IMR-90 (cell line): ENCODE results near the gene LNP1. TPM values are rescaled to one million over a fixed set of nuclear protein-coding genes. Genes with fewer than 3 reads are reported as not detected.

Source experiments
- ATAC-seq: fragments of 200-7000 bp; cut with Tn5 transposase; 2 replicates; pipeline ENCODE4 v1.9.1; 2020; ENCODE audit warnings: low read depth, mild to moderate bottlenecking, moderate library complexity
- BruUV-seq: library from RNA; stranded (reverse); fragments of 400-500 nt; replicated peaks from 2 replicates; lab custom pipeline; 2021; lab: Mats Ljungman, UMichigan
- CTCF ChIA-PET: fragments of 300-600 bp; formaldehyde crosslinking; extraction: SDS; loops from one replicate; lab custom pipeline; 2021; ENCODE audit warnings: antibody characterized with exemption; lab: Yijun Ruan, JAX
- POLR2A ChIA-PET: fragments of 300-600 bp; sonication (Branson Sonifier 250); formaldehyde crosslinking; loops from one replicate; lab custom pipeline; 2022; ENCODE audit warnings: antibody characterized with exemption; ENCODE audit not compliant: unreplicated experiment; lab: Charles Lee
- DNase-seq: peaks from one replicate; pipeline ENCODE4 v3.0.0; 2013
- H2AFZ ChIP-seq: replicated peaks from 2 replicates; pipeline ENCODE3; 2013; ENCODE audit warnings: low read length, mild to moderate bottlenecking; ENCODE audit not compliant: poor library complexity
- H2AK5ac ChIP-seq: 2 replicates; pipeline ENCODE4 v1.6.1; 2013; ENCODE audit warnings: low read depth, low read length, inconsistent platforms
- H2AK9ac ChIP-seq: replicated peaks from 2 replicates; pipeline ENCODE3; 2013; ENCODE audit warnings: mild to moderate bottlenecking, low read depth, low read length, moderate library complexity; ENCODE audit not compliant: poor library complexity
- H2BK120ac ChIP-seq: 2 replicates; pipeline ENCODE4 v1.6.1; 2013; ENCODE audit warnings: low read depth, low read length, inconsistent platforms
- H2BK15ac ChIP-seq: 3 replicates; pipeline ENCODE4 v1.6.1; 2013; ENCODE audit warnings: low read depth, low read length, inconsistent platforms
- H2BK20ac ChIP-seq: 2 replicates; pipeline ENCODE4 v1.6.1; 2013; ENCODE audit warnings: low read depth, mild to moderate bottlenecking, inconsistent platforms, low read length, moderate library complexity
- H2BK5ac ChIP-seq: 2 replicates; pipeline ENCODE4 v1.6.1; 2013; ENCODE audit warnings: mild to moderate bottlenecking, low read depth, low read length, inconsistent platforms; ENCODE audit not compliant: poor library complexity, severe bottlenecking
- H3K14ac ChIP-seq: replicated peaks from 2 replicates; pipeline ENCODE4 v1.6.1; 2013; ENCODE audit warnings: low read depth, low read length, inconsistent platforms
- H3K18ac ChIP-seq: 2 replicates; pipeline ENCODE4 v1.6.1; 2013; ENCODE audit warnings: low read depth, low read length, control low read depth
- H3K23ac ChIP-seq: 2 replicates; pipeline ENCODE4 v1.6.1; 2013; ENCODE audit warnings: low read depth, low read length, inconsistent platforms
- H3K27ac ChIP-seq: 2 replicates; pipeline ENCODE4 v1.5.1; 2013; ENCODE audit warnings: mild to moderate bottlenecking, control low read depth, low read length; ENCODE audit not compliant: insufficient read depth
- H3K27me3 ChIP-seq: 2 replicates; pipeline ENCODE4 v1.6.1; 2013; ENCODE audit warnings: low read length; ENCODE audit not compliant: control insufficient read depth, insufficient read depth
- H3K36me3 ChIP-seq: 2 replicates; pipeline ENCODE4 v1.6.1; 2013; ENCODE audit warnings: low read length, mixed read lengths; ENCODE audit not compliant: control insufficient read depth, insufficient read depth
- H3K4ac ChIP-seq: 2 replicates; pipeline ENCODE4 v1.6.1; 2013; ENCODE audit warnings: low read depth, low read length, inconsistent platforms
- H3K4me1 ChIP-seq: 2 replicates; pipeline ENCODE4 v1.6.1; 2013; ENCODE audit warnings: low read length, mixed read lengths; ENCODE audit not compliant: control insufficient read depth, insufficient read depth
- H3K4me2 ChIP-seq: 2 replicates; pipeline ENCODE4 v1.6.1; 2013; ENCODE audit warnings: low read depth, mild to moderate bottlenecking, control low read depth, low read length, moderate library complexity
- H3K4me3 ChIP-seq: 2 replicates; pipeline ENCODE4 v1.5.1; 2013; ENCODE audit warnings: low read depth, mild to moderate bottlenecking, control low read depth, low read length, moderate library complexity; ENCODE audit not compliant: insufficient read depth
- H3K56ac ChIP-seq: 2 replicates; pipeline ENCODE4 v1.6.1; 2013; ENCODE audit warnings: low read length, inconsistent platforms; ENCODE audit not compliant: insufficient read depth; ENCODE audit errors: extremely low read depth
- H3K79me1 ChIP-seq, 2 experiments: 2 replicates each; pipeline ENCODE4 v1.6.1; 2013; ENCODE audit warnings: low read length in 2 of 2, inconsistent platforms in 1 of 2, low read depth in 1 of 2
- H3K9ac ChIP-seq: 2 replicates; pipeline ENCODE4 v1.6.1; 2013; ENCODE audit warnings: low read depth, low read length, control low read depth
- H3K9me1 ChIP-seq: 2 replicates; pipeline ENCODE4 v1.6.1; 2013; ENCODE audit warnings: low read length, inconsistent platforms; ENCODE audit not compliant: insufficient read depth
- H3K9me3 ChIP-seq: 2 replicates; pipeline ENCODE4 v1.6.1; 2013; ENCODE audit warnings: low read length; ENCODE audit not compliant: control insufficient read depth, insufficient read depth
- H4K20me1 ChIP-seq: 2 replicates; pipeline ENCODE4 v1.6.1; 2013; ENCODE audit warnings: low read length, inconsistent platforms; ENCODE audit not compliant: insufficient read depth
- H4K5ac ChIP-seq: 2 replicates; pipeline ENCODE4 v1.6.1; 2013; ENCODE audit warnings: mild to moderate bottlenecking, low read depth, low read length, control low read depth
- H4K8ac ChIP-seq, 2 experiments: 2 replicates each; pipeline ENCODE4 v1.6.1; 2013; ENCODE audit warnings: low read depth in 2 of 2, low read length in 2 of 2, control low read depth in 1 of 2, inconsistent platforms in 1 of 2
- H4K91ac ChIP-seq: 2 replicates; pipeline ENCODE4 v1.6.1; 2013; ENCODE audit warnings: low read depth, low read length, inconsistent platforms; ENCODE audit not compliant: insufficient read depth
- BHLHE40 ChIP-seq: fragments of 150-350 bp; IDR thresholded peaks from 2 replicates; pipeline ENCODE4 v1.6.1; 2016; ENCODE audit warnings: mild to moderate bottlenecking, low read depth, low read length
- CEBPB ChIP-seq: IDR thresholded peaks from 2 replicates; pipeline ENCODE4 v1.6.1; 2012; ENCODE audit warnings: low read depth, low read length, improper control_type of control experiment
- CHD1 ChIP-seq: IDR thresholded peaks from 2 replicates; pipeline ENCODE4 v1.6.1; 2012; ENCODE audit warnings: low read depth, low read length, improper control_type of control experiment
- CTCF ChIP-seq: conservative IDR thresholded peaks from 2 replicates; pipeline ENCODE4 v1.5.1; 2012; ENCODE audit warnings: mild to moderate bottlenecking, low read depth, low read length, improper control_type of control experiment
- FOS ChIP-seq: fragments of 150-350 bp; IDR thresholded peaks from 2 replicates; pipeline ENCODE4 v1.6.1; 2016; ENCODE audit warnings: low read depth, low read length
- MAFK ChIP-seq: IDR thresholded peaks from 2 replicates; pipeline ENCODE4 v1.6.1; 2012; ENCODE audit warnings: low read depth, low read length, improper control_type of control experiment
- MAZ ChIP-seq: IDR thresholded peaks from 2 replicates; pipeline ENCODE4 v1.6.1; 2012; ENCODE audit warnings: low read depth, mild to moderate bottlenecking, low read length, improper control_type of control experiment, moderate library complexity, borderline replicate concordance
- MXI1 ChIP-seq: IDR thresholded peaks from 2 replicates; pipeline ENCODE4 v1.6.1; 2012; ENCODE audit warnings: low read depth, mild to moderate bottlenecking, low read length, moderate library complexity, borderline replicate concordance
- NFE2L2 ChIP-seq: fragments of 150-350 bp; IDR thresholded peaks from 2 replicates; pipeline ENCODE4 v1.6.1; 2016; ENCODE audit warnings: low read depth, mild to moderate bottlenecking, low read length
- POLR2A ChIP-seq: IDR thresholded peaks from 2 replicates; pipeline ENCODE4 v1.6.1; 2012; ENCODE audit warnings: mild to moderate bottlenecking, low read depth, low read length
- RAD21 ChIP-seq: IDR thresholded peaks from 2 replicates; pipeline ENCODE4 v1.6.1; 2012; ENCODE audit warnings: low read length, improper control_type of control experiment
- RCOR1 ChIP-seq: IDR thresholded peaks from 2 replicates; pipeline ENCODE4 v1.6.1; 2012; ENCODE audit warnings: mild to moderate bottlenecking, low read length, improper control_type of control experiment; ENCODE audit not compliant: insufficient replicate concordance
- RFX5 ChIP-seq: IDR thresholded peaks from 2 replicates; pipeline ENCODE4 v1.8.0; 2012; ENCODE audit warnings: low read depth, mild to moderate bottlenecking, low read length, moderate library complexity
- SMC3 ChIP-seq: fragments of 150-350 bp; IDR thresholded peaks from 2 replicates; pipeline ENCODE4 v1.6.1; 2016; ENCODE audit warnings: low read depth, mild to moderate bottlenecking, antibody characterized with exemption, low read length, moderate library complexity
- USF2 ChIP-seq: fragments of 150-350 bp; IDR thresholded peaks from 2 replicates; pipeline ENCODE4 v1.6.1; 2017; ENCODE audit warnings: mild to moderate bottlenecking, antibody characterized with exemption, low read length, low read depth
- WGBS, 2 experiments: methylation state at CpG; one replicate each; pipeline versions ENCODE4 v1.1.5 to v1.1.7; 2013; ENCODE audit warnings: missing lambda C conversion rate in 2 of 2; ENCODE audit not compliant: insufficient read length in 1 of 2; ENCODE audit errors: extremely low coverage in 2 of 2; 5-methylcytosine and 5-hydroxymethylcytosine counted together
- dilution Hi-C: fragments of 300-500 bp; cut with HindIII; formaldehyde crosslinking; loops from one replicate; pipeline ENCODE4 v1.14.3; 2018; ENCODE audit warnings: low sequenced_read_pairs; ENCODE audit not compliant: unreplicated experiment
- in situ Hi-C: fragments of 300-500 bp; cut with MboI; formaldehyde crosslinking; loops from 3 replicates; pipeline ENCODE4 v1.14.3; 2019; ENCODE audit warnings: low sequenced_read_pairs, inconsistent platforms, mixed read lengths
- intact Hi-C: fragments of 100-400 bp; cut with micrococcal nuclease; formaldehyde crosslinking; loops from 2 replicates; pipeline ENCODE4 v1.10.0; 2022
- polyA plus RNA-seq, 3 experiments: library from polyadenylated mRNA; depleted of rRNA; stranded (reverse); fragments of >200 nt; gene quantifications; 2 replicates each; pipeline ENCODE4 v1.2.3, GENCODE V29; 2012; ENCODE audit warnings: low replicate concordance in 1 of 3
- total RNA-seq: library from RNA; depleted of rRNA; stranded (reverse); fragments of >200 nt; gene quantifications from 2 replicates; pipeline ENCODE4 v1.2.3, GENCODE V29; 2012
- TF ChIP-seq, protein P1 (sequence below): fragments of 150-350 bp; IDR thresholded peaks from 2 replicates; pipeline ENCODE4 v1.6.1; 2016; ENCODE audit warnings: low read depth, mild to moderate bottlenecking, low read length, moderate library complexity, borderline replicate concordance

LNP1 gene
- total and polyA plus RNA-seq, 2 of the 4 experiments (the other 2 are of a cell fraction), result 2.2 to 2.4 TPM

DNA sequence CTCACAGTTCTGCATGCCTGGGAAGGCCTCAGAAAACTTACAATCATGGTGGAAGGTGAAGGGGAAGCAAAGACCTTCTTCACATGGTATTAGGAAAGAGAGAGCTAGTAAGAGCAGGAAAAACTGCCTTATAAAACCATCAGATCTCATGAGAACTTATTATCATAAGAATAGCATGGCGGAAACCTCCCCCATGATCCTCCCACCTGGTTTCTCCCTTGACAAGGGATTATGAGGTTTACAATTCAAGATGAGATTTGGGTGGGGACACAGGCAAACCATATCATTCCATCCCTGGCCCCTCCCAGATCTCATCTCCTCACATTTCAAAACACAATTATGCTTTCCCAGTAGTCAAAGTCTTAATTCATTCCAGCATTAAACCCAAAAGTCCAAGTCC lies 56.5 kb downstream of the LNP1 start:
- Histone ChIP-seq H3K27me3 (no peaks in the 10 kb centered on the region), H4K5ac (no peak overlapping the region), H3K9me1 (no peaks in the 10 kb centered on the region), H2BK120ac (no peak overlapping the region), H3K9me3 (no peaks in the 10 kb centered on the region), H3K4me1 (no peaks in the 10 kb centered on the region), H3K14ac (no peak overlapping the region), H3K36me3 (no peaks in the 10 kb centered on the region), H2AK5ac (no peak overlapping the region), H2AFZ (no peak overlapping the region), H4K91ac (no peak overlapping the region), H2BK20ac (no peak overlapping the region), H3K27ac (no peak overlapping the region), H3K56ac (no peak overlapping the region), H4K20me1 (no peaks in the 10 kb centered on the region), H2BK15ac (no peak overlapping the region), H3K9ac (no peak overlapping the region), H3K4me3 (no peak overlapping the region), H3K79me1 (no peaks in the 10 kb centered on the region), H3K4me2 (no peak overlapping the region), H4K8ac (no peak overlapping the region), H3K4ac (no peak overlapping the region), H2BK5ac (no peak overlapping the region), H3K18ac (no peak overlapping the region), H2AK9ac (no peak overlapping the region), H3K23ac (no peak overlapping the region)
- BruUV-seq, result no TSS peak
- ATAC-seq (no peak), DNase-seq (no peak)
- dilution Hi-C loops (no loop called here), intact Hi-C loops (no loop called here), in situ Hi-C loops (no loop called here)
- TF ChIP-seq FOS, result no peak
- TF ChIP-seq MAFK, result no peak
- no peak for TF ChIP-seq POLR2A
- no peak for TF ChIP-seq CTCF
- TF ChIP-seq SMC3, result no peak
- no peak for TF ChIP-seq BHLHE40
- no peak for TF ChIP-seq RFX5
- TF ChIP-seq CHD1, result no peak
- no peak for TF ChIP-seq USF2
- no peak for TF ChIP-seq NFE2L2
- TF ChIP-seq MAZ, result no peak
- no peak for TF ChIP-seq CEBPB
- TF ChIP-seq RCOR1, result no peak
- TF ChIP-seq RAD21, result no peak
- TF ChIP-seq, protein P1, sequence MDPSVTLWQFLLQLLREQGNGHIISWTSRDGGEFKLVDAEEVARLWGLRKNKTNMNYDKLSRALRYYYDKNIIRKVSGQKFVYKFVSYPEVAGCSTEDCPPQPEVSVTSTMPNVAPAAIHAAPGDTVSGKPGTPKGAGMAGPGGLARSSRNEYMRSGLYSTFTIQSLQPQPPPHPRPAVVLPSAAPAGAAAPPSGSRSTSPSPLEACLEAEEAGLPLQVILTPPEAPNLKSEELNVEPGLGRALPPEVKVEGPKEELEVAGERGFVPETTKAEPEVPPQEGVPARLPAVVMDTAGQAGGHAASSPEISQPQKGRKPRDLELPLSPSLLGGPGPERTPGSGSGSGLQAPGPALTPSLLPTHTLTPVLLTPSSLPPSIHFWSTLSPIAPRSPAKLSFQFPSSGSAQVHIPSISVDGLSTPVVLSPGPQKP, result no peak
- no peak for TF ChIP-seq MXI1
- WGBS, 2 experiments, result no CpG with 5 or more reads among the region's 1 CpG
- CTCF ChIA-PET, result no interaction called here
- POLR2A ChIA-PET, result no interaction called here
